MCF 10A (cell line): ENCODE results near the gene GUCY2D. TPM values are rescaled to one million over a fixed set of nuclear protein-coding genes. Genes with fewer than 3 reads are reported as not detected.

Experiments used
- BruUV-seq: library from RNA; stranded (reverse); fragments of 400-500 nt; replicated peaks from 2 replicates; lab custom pipeline; 2021; lab: Mats Ljungman, UMichigan
- CTCF ChIA-PET: fragments of 300-600 bp; sonication (Branson Sonifier 250); formaldehyde crosslinking; extraction: SDS; loops from one replicate; lab custom pipeline; 2021; ENCODE audit warnings: antibody characterized with exemption, inconsistent platforms; lab: Yijun Ruan, JAX
- POLR2A ChIA-PET: fragments of 300-600, 350-650 bp; sonication (Branson Sonifier 250); formaldehyde crosslinking; extraction: SDS; loops from one replicate; lab custom pipeline; 2020; ENCODE audit warnings: antibody characterized with exemption, inconsistent platforms; lab: Yijun Ruan, JAX
- DNase-seq: peaks from one replicate; pipeline ENCODE4 v3.0.0-alpha.2; 2018; ENCODE audit not compliant: unreplicated experiment
- H3K27ac Mint-ChIP-seq: one replicate; pipeline ENCODE4 v1.8.0; 2022; ENCODE audit warnings: mild to moderate bottlenecking, low read depth, mixed read lengths; ENCODE audit not compliant: unreplicated experiment
- H3K27me3 Mint-ChIP-seq: one replicate; pipeline ENCODE4 v1.8.0; 2022; ENCODE audit warnings: mixed read lengths; ENCODE audit not compliant: insufficient read depth, unreplicated experiment
- H3K36me3 Mint-ChIP-seq: one replicate; pipeline ENCODE4 v1.8.0; 2022; ENCODE audit warnings: mild to moderate bottlenecking, moderate library complexity, mixed read lengths; ENCODE audit not compliant: insufficient read depth, unreplicated experiment
- H3K4me1 Mint-ChIP-seq: one replicate; pipeline ENCODE4 v1.8.0; 2022; ENCODE audit warnings: mixed read lengths; ENCODE audit not compliant: insufficient read depth, unreplicated experiment
- H3K4me3 Mint-ChIP-seq: one replicate; pipeline ENCODE4 v1.8.0; 2022; ENCODE audit warnings: mild to moderate bottlenecking, moderate library complexity, mixed read lengths; ENCODE audit not compliant: unreplicated experiment
- H3K9me3 Mint-ChIP-seq: one replicate; pipeline ENCODE4 v1.8.0; 2022; ENCODE audit warnings: mixed read lengths; ENCODE audit not compliant: unreplicated experiment
- intact Hi-C: fragments of 100-400 bp; cut with micrococcal nuclease; formaldehyde crosslinking; loops from 2 replicates; pipeline ENCODE4 v1.14.1; 2022
- total RNA-seq: library from RNA; stranded (reverse); gene quantifications from 2 replicates; pipeline ENCODE4 v1.2.3, GENCODE V29; 2022
- TF ChIP-seq, protein P1 (sequence below): fragments of 200-600 bp; IDR thresholded peaks from one replicate; pipeline ENCODE4 v1.8.0; 2022; ENCODE audit warnings: antibody characterized with exemption, mild to moderate bottlenecking; ENCODE audit not compliant: unreplicated experiment

GUCY2D gene
- total RNA-seq, 1 experiment from 2014 or later: not detected

DNA sequence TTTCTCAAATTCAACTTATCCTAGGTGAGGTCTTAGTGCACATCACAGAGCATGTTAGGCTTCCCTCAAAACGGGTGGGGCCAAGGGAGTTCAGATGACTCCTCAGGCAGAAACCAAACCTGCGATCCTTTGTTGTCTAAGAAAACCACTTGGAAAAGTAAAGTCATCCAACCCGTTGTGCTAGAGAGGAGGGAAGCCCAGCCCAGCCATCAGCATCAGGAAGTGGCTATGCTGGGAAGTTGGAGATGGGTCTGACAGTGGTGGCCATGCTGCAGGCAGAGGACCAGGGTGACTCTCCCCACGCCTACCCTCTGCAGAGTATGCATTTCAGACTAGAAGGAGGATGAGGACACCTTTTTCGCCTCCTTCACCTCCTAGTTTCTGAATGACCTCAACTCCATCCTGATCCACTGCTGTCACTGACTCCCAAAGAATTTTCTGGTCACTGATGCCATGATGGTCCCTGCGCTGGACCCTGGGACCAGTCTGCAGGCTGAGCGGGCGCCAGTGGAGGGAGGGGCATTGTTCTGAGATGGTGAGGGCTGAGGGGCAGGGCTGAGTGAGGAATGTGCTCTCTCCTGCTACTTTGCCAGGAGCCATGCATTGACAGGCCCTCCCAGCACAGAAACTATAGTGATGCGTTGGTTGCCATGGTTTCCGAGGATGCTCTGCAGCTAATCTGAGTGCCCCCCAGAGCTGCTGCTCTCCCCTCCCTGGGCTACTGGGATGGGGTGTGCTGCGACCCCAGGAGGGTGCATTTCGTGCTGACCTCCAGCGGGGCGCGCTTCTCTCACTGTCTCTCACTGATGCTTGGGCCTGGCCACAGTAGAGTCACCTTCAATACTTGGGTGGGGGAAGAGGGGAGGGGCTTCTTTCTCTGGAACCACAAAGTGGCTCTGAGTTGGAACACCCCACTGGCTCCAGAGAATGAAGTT, 64.7 kb downstream of the GUCY2D start:
- Mint-ChIP-seq H3K27me3 (peaks cover 11% of the 10 kb centered on the region), H3K9me3 (no peaks in the 10 kb centered on the region), H3K36me3 (no peaks in the 10 kb centered on the region), H3K4me1 (peaks cover 16% of the 10 kb centered on the region), H3K27ac (no peak overlapping the region), H3K4me3 (no peak overlapping the region)
- DNase-seq: no peak
- TF ChIP-seq, protein P1, sequence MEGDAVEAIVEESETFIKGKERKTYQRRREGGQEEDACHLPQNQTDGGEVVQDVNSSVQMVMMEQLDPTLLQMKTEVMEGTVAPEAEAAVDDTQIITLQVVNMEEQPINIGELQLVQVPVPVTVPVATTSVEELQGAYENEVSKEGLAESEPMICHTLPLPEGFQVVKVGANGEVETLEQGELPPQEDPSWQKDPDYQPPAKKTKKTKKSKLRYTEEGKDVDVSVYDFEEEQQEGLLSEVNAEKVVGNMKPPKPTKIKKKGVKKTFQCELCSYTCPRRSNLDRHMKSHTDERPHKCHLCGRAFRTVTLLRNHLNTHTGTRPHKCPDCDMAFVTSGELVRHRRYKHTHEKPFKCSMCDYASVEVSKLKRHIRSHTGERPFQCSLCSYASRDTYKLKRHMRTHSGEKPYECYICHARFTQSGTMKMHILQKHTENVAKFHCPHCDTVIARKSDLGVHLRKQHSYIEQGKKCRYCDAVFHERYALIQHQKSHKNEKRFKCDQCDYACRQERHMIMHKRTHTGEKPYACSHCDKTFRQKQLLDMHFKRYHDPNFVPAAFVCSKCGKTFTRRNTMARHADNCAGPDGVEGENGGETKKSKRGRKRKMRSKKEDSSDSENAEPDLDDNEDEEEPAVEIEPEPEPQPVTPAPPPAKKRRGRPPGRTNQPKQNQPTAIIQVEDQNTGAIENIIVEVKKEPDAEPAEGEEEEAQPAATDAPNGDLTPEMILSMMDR: no peak
- BruUV-seq: no TSS peak
- ChIA-PET POLR2A (no interaction called here), CTCF (interaction anchor here (1.8 kb wide), 1 partner anchor 10 kb away, joined by 4 read pairs; no protein-coding TSS in a partner anchor)
- intact Hi-C loops: no loop called here

DNA sequence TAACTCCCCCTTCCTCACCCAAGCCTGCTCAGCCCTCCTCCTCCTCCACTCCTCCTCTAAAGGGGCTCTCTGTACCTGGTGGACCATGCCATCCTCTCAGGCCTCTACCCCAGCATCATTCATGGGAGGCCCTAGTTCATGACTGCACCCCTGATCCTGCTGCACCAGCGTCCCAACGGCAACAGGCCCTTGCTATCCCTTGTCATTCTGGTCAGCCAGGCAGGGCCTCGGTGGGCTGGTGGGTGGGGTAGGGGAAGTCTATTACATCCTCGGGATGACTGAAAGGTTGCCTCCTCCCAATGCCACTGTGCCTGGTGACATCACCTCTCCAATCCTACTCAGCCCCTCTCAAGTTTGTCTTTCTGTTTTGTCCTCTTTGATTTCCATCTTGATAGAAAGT, 65.4 kb downstream of the GUCY2D start:
- no TSS peak for BruUV-seq
- Mint-ChIP-seq H3K36me3 (no peaks in the 10 kb centered on the region), H3K9me3 (no peaks in the 10 kb centered on the region), H3K27ac (no peak overlapping the region), H3K4me3 (no peak overlapping the region), H3K4me1 (peaks cover 9% of the 10 kb centered on the region), H3K27me3 (peaks cover 4% of the 10 kb centered on the region)
- TF ChIP-seq, protein P1: no peak
- DNase-seq: no peak
- ChIA-PET CTCF (interaction anchor here (1.0 to 7.7 kb wide), 3 partner anchors 8 to 43 kb away, joined by 4 to 106 read pairs (median 4); no protein-coding TSS in a partner anchor), POLR2A (no interaction called here)
- intact Hi-C loops: no loop called here

GRCh38 chr17:8068736-8069586, 66.5 kb downstream of the GUCY2D start:
- TF ChIP-seq, protein P1: no peak
- ChIA-PET CTCF (interaction anchor here (0.6 to 8.4 kb wide), 10 partner anchors 9 to 1432 kb away, joined by 3 to 106 read pairs (median 10); partner anchors contain the start of gene ALOXE3), POLR2A (interaction anchor here (0.6 kb wide), 1 partner anchor 380 kb away, joined by 3 read pairs; the partner anchor contains the start of gene WRAP53)
- BruUV-seq: no TSS peak
- Mint-ChIP-seq H3K9me3 (no peaks in the 10 kb centered on the region), H3K4me3 (no peak overlapping the region), H3K36me3 (no peaks in the 10 kb centered on the region), H3K27ac (no peak overlapping the region), H3K27me3 (peaks cover 6% of the 10 kb centered on the region), H3K4me1 (peaks cover 17% of the 10 kb centered on the region)
- DNase-seq: no peak
- intact Hi-C loops: no loop called here
